Mesenchymal stem cell (in vitro differentiated cells and primary cell): Measurements from ENCODE around the gene MBNL1. TPM values are rescaled to one million over a fixed set of nuclear protein-coding genes. Genes with fewer than 3 reads are reported as not detected.
A peak's percentile ranks its signal among the peaks of the same experiment; 100 is the strongest.

ENCODE experiments used
- DNase-seq: peaks from one replicate; pipeline ENCODE4 v3.0.0-alpha.2; 2013
- H2AFZ ChIP-seq: one replicate; pipeline ENCODE4 v1.6.1; 2013; ENCODE audit warnings: low read depth, mild to moderate bottlenecking, control low read depth, inconsistent platforms, low read length, moderate library complexity
- H2AK5ac ChIP-seq: 2 replicates; pipeline ENCODE4 v1.6.1; 2013; ENCODE audit warnings: low read length, moderate library complexity, mild to moderate bottlenecking, inconsistent platforms; ENCODE audit not compliant: severe bottlenecking
- H2BK120ac ChIP-seq: one replicate; pipeline ENCODE4 v1.6.1; 2013; ENCODE audit warnings: low read depth, mild to moderate bottlenecking, inconsistent platforms, low read length, moderate library complexity
- H2BK12ac ChIP-seq, 2 experiments: one replicate each; pipeline ENCODE4 v1.6.1; 2013; ENCODE audit warnings: inconsistent platforms in 2 of 2, low read length in 2 of 2, mild to moderate bottlenecking in 2 of 2, moderate library complexity in 2 of 2, control low read depth in 1 of 2
- H2BK15ac ChIP-seq: one replicate; pipeline ENCODE4 v1.6.1; 2013; ENCODE audit warnings: mild to moderate bottlenecking, low read depth, inconsistent platforms; ENCODE audit not compliant: poor library complexity, severe bottlenecking
- H2BK5ac ChIP-seq: 2 replicates; pipeline ENCODE4 v1.6.1; 2013; ENCODE audit warnings: low read depth, mild to moderate bottlenecking, low read length, control low read depth, inconsistent platforms; ENCODE audit not compliant: poor library complexity, severe bottlenecking
- H3K14ac ChIP-seq, 2 experiments: one replicate each; pipeline ENCODE4 v1.6.1; 2013; ENCODE audit warnings: inconsistent platforms in 2 of 2, low read length in 2 of 2, control low read depth in 1 of 2, mild to moderate bottlenecking in 1 of 2, moderate library complexity in 1 of 2
- H3K18ac ChIP-seq, 2 experiments: one replicate each; pipeline ENCODE4 v1.6.1; 2013; ENCODE audit warnings: inconsistent platforms in 2 of 2, low read length in 2 of 2, control low read depth in 1 of 2, low read depth in 1 of 2, mild to moderate bottlenecking in 1 of 2
- H3K23ac ChIP-seq, 2 experiments: one replicate each; pipeline ENCODE4 v1.6.1; 2013; ENCODE audit warnings: inconsistent platforms in 2 of 2, low read length in 2 of 2, mild to moderate bottlenecking in 2 of 2, moderate library complexity in 2 of 2, control low read depth in 1 of 2
- H3K27ac ChIP-seq: 2 replicates; pipeline ENCODE4 v1.5.1; 2013; ENCODE audit warnings: mild to moderate bottlenecking, moderate library complexity, low read length, control low read depth, inconsistent platforms; ENCODE audit not compliant: poor library complexity, severe bottlenecking
- H3K27me3 ChIP-seq, 2 experiments: 2 replicates each; pipeline versions ENCODE4 v1.6.1 to v1.7.0; 2013; ENCODE audit warnings: low read length in 2 of 2, mild to moderate bottlenecking in 2 of 2, moderate library complexity in 2 of 2, control low read depth in 1 of 2, inconsistent platforms in 1 of 2; ENCODE audit not compliant: control insufficient read depth in 1 of 2, insufficient read depth in 1 of 2
- H3K36me3 ChIP-seq, 2 experiments: 2 replicates each; pipeline versions ENCODE4 v1.6.1 to v1.7.0; 2013; ENCODE audit warnings: low read length in 2 of 2, control low read depth in 1 of 2, inconsistent platforms in 1 of 2, low read depth in 1 of 2, mild to moderate bottlenecking in 1 of 2; ENCODE audit not compliant: insufficient read depth in 2 of 2, control insufficient read depth in 1 of 2
- H3K4ac ChIP-seq, 2 experiments: one replicate each; pipeline ENCODE4 v1.6.1; 2013; ENCODE audit warnings: inconsistent platforms in 2 of 2, low read length in 2 of 2, mild to moderate bottlenecking in 2 of 2, moderate library complexity in 2 of 2, control low read depth in 1 of 2, low read depth in 1 of 2
- H3K4me1 ChIP-seq: 2 replicates; pipeline ENCODE4 v1.6.1; 2013; ENCODE audit warnings: low read depth, low read length, control low read depth; ENCODE audit not compliant: control insufficient read depth, insufficient read depth
- H3K4me2 ChIP-seq: 2 replicates; pipeline ENCODE4 v1.6.1; 2013; ENCODE audit warnings: low read length, mild to moderate bottlenecking, inconsistent platforms; ENCODE audit not compliant: poor library complexity, severe bottlenecking
- H3K4me3 ChIP-seq, 2 experiments: 2 replicates each; pipeline versions ENCODE4 v1.5.1 to v1.7.0; 2013; ENCODE audit warnings: low read length in 2 of 2, mild to moderate bottlenecking in 2 of 2, control low read depth in 1 of 2, low read depth in 1 of 2; ENCODE audit not compliant: insufficient read depth in 1 of 2
- H3K79me1 ChIP-seq: replicated peaks from 2 replicates; pipeline ENCODE4 v1.6.1; 2013; ENCODE audit warnings: mild to moderate bottlenecking, control low read depth, low read length, inconsistent platforms; ENCODE audit not compliant: poor library complexity, severe bottlenecking
- H3K9ac ChIP-seq: 2 replicates; pipeline ENCODE4 v1.7.0; 2013; ENCODE audit warnings: mild to moderate bottlenecking, low read length, moderate library complexity
- H3K9me3 ChIP-seq: 2 replicates; pipeline ENCODE4 v1.7.0; 2013; ENCODE audit warnings: mild to moderate bottlenecking, low read length; ENCODE audit not compliant: control insufficient read depth
- H4K8ac ChIP-seq: one replicate; pipeline ENCODE4 v1.6.1; 2013; ENCODE audit warnings: inconsistent platforms, mild to moderate bottlenecking, low read length, moderate library complexity
- H4K91ac ChIP-seq: one replicate; pipeline ENCODE4 v1.6.1; 2013; ENCODE audit warnings: mild to moderate bottlenecking, low read length, inconsistent platforms
- WGBS: methylation state at CpG from one replicate; pipeline ENCODE4 v1.1.7; 2013; ENCODE audit warnings: mixed read lengths; 5-methylcytosine and 5-hydroxymethylcytosine counted together
- polyA plus RNA-seq, 2 experiments: library from polyadenylated mRNA; stranded (reverse); fragments of 200-250 nt; gene quantifications; one replicate each; pipeline ENCODE4 v1.2.3, GENCODE V29; 2013

MBNL1 gene, protein sequence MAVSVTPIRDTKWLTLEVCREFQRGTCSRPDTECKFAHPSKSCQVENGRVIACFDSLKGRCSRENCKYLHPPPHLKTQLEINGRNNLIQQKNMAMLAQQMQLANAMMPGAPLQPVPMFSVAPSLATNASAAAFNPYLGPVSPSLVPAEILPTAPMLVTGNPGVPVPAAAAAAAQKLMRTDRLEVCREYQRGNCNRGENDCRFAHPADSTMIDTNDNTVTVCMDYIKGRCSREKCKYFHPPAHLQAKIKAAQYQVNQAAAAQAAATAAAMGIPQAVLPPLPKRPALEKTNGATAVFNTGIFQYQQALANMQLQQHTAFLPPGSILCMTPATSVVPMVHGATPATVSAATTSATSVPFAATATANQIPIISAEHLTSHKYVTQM
- 85.7 TPM for polyA plus RNA-seq (2013, experiment 1 of 2)
- 85.2 TPM for polyA plus RNA-seq (2013, experiment 2 of 2)

DNA sequence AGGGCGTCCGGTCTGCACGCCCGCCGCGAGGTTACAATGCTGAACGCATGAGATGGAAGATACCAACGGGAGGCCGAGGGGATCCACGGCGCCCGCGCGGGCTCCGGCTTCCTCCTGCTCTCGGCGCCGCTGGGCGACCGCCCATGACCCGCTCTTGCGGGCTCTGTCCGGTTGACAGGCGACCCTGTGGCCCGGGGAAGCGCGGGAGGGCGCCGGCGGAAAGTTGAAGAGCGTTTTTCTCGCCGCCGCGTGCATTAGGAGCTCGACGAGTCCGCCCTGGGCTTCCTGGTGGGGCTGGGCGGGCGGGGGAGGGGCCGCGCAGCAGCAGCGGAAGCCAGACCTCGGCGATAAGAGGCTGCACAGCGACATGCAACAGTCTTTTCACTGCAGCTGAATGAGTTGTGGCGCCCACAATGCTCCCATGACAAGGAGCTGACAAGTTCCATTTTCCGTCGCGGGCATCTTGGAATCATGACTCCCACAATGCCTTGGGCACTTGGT lies at the start of gene MBNL1:
TSS of gene MBNL1 (plus strand) at position 375 of the 501 bp plus-strand sequence. CDS start 31,265 bp downstream, outside the sequence.
- peak within 1 kb of the TSS; percentile 78 to 90 for H3K4me3 ChIP-seq
- no peak within 1 kb of the TSS for H2BK15ac ChIP-seq
- peak within 1 kb of the TSS; percentile 96 for H3K27ac ChIP-seq
- peak within 1 kb of the TSS; percentile 98 for H2BK120ac ChIP-seq
- H3K18ac ChIP-seq: peak within 1 kb of the TSS; percentile 99 to 100
- peaks cover 4% of the 10 kb centered on the region for H3K79me1 ChIP-seq
- H3K9me3 ChIP-seq: no peaks in the 10 kb centered on the region
- H3K36me3 ChIP-seq: no peaks in the 10 kb centered on the region
- peak within 1 kb of the TSS; percentile 35 for H2AK5ac ChIP-seq
- no peaks in the 10 kb centered on the region for H3K27me3 ChIP-seq
- peak within 1 kb of the TSS; percentile 96 for H4K91ac ChIP-seq
- peak; percentile 90 for DNase-seq
- peak within 1 kb of the TSS; percentile 63 for H2BK5ac ChIP-seq
- H4K8ac ChIP-seq: peak within 1 kb of the TSS; percentile 90
- peaks cover 6% of the 10 kb centered on the region for H3K4me1 ChIP-seq
- peak within 1 kb of the TSS; percentile 97 for H3K9ac ChIP-seq
- H3K4ac ChIP-seq: peak within 1 kb of the TSS; percentile 94 to 98
- peak within 1 kb of the TSS; percentile 91 for H3K4me2 ChIP-seq
- peak within 1 kb of the TSS in 1 of 2 experiments; percentile 94 for H2BK12ac ChIP-seq
- H2AFZ ChIP-seq: peak within 1 kb of the TSS; percentile 91
- H3K14ac ChIP-seq: peak within 1 kb of the TSS in 1 of 2 experiments; percentile 100
- H3K23ac ChIP-seq: peak within 1 kb of the TSS in 1 of 2 experiments; percentile 99
- under 1% methylated on average over 50 of the region's 50 CpGs for WGBS

DNA sequence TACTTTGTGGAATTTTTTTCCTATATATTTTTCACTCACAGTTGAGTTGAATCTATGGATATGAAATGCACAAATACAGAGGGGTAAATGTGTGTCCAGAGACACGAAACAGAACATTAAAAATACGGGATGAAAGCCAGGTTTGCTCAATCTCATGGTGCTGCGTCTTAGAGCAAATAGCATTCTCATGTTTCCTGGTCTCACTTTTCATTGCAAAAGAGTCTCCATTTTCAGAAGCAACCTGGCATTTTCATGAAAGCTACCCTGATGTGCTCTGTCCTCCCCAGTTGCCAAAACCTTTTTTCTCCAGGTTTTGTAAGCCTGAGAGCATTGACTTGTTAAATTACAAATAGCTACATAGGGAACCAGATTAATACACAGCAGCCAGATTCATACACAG lies 49.5 kb upstream of the MBNL1 start:
- Histone ChIP-seq H3K79me1 (no peaks in the 10 kb centered on the region), H3K4me3 (no peak overlapping the region), H2BK120ac (no peak overlapping the region), H2AFZ (no peak overlapping the region), H3K23ac (no peak overlapping the region), H3K14ac (no peak overlapping the region), H4K91ac (no peak overlapping the region), H3K18ac (no peak overlapping the region), H3K27ac (no peak overlapping the region), H3K4ac (no peak overlapping the region), H2BK5ac (no peak overlapping the region), H3K9me3 (no peaks in the 10 kb centered on the region), H2AK5ac (no peak overlapping the region), H3K4me2 (no peak overlapping the region), H3K4me1 (no peaks in the 10 kb centered on the region), H3K9ac (no peak overlapping the region), H4K8ac (no peak overlapping the region), H2BK15ac (no peak overlapping the region), H3K27me3 (no peaks in the 10 kb centered on the region), H2BK12ac (no peak overlapping the region), H3K36me3 (no peaks in the 10 kb centered on the region)
- DNase-seq: no peak
- 93% methylated on average over 3 of the region's 3 CpGs for WGBS

DNA sequence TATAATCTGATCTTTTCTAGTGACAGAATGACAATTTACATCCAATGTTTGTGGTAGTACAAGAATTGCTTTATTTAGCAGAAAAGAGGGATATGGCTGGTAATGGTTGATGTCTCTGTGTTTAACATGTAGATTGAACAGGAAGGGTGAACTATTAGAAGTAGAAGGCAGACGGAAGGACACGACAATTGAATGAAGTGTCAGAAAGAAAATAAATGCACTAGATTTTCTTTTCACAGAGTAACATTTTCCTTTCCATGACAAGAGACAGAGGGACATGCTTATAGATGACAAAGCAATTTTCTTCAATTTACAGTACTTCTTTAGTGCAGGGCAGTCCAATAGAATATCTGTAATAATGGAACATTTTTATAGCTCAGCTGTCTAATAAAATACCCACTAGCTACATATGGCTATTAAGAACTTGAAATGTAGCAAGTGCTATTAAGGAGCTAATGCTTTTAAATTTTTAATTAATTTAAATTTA lies 48.9 kb upstream of the MBNL1 start:
- Histone ChIP-seq H2BK12ac (no peak overlapping the region), H3K36me3 (no peaks in the 10 kb centered on the region), H3K9ac (no peak overlapping the region), H3K14ac (no peak overlapping the region), H3K9me3 (no peaks in the 10 kb centered on the region), H3K4me1 (no peaks in the 10 kb centered on the region), H2AFZ (no peak overlapping the region), H3K4me2 (no peak overlapping the region), H3K23ac (no peak overlapping the region), H2BK15ac (no peak overlapping the region), H3K4ac (no peak overlapping the region), H3K79me1 (no peaks in the 10 kb centered on the region), H2AK5ac (no peak overlapping the region), H2BK5ac (no peak overlapping the region), H3K27ac (no peak overlapping the region), H4K8ac (no peak overlapping the region), H4K91ac (no peak overlapping the region), H2BK120ac (no peak overlapping the region), H3K4me3 (no peak overlapping the region), H3K27me3 (no peaks in the 10 kb centered on the region), H3K18ac (no peak overlapping the region)
- no peak for DNase-seq
- WGBS: no CpG with 5 or more reads among the region's 2 CpGs

DNA sequence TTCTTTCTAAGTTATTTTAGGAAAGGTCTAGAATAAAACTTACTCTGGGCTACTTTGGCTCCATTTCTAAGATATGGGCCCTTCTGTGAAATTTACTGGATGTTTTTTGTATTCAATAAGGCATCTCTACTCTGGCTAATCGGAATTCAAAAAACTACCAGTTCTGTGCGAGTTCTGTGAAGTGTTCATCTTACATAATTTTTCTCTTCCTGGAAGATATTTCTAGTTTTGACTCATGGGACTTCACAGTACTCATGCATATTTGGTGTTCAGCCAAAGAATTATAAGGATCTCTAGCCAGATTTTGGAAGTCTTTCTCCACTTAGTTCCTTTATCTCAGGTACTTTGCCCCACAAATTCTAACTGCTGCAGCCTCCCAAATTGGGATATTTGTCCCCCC lies 46.4 kb upstream of the MBNL1 start:
- no peak overlapping the region for H4K91ac ChIP-seq
- no peak overlapping the region for H3K4ac ChIP-seq
- H3K4me3 ChIP-seq: no peak overlapping the region
- no peak overlapping the region for H3K23ac ChIP-seq
- H3K18ac ChIP-seq: no peak overlapping the region
- no peak overlapping the region for H3K14ac ChIP-seq
- H3K4me1 ChIP-seq: no peaks in the 10 kb centered on the region
- H2BK15ac ChIP-seq: no peak overlapping the region
- H2AK5ac ChIP-seq: no peak overlapping the region
- no peaks in the 10 kb centered on the region for H3K27me3 ChIP-seq
- 100% methylated on average over 2 of the region's 2 CpGs for WGBS
- H3K27ac ChIP-seq: no peak overlapping the region
- no peak overlapping the region for H4K8ac ChIP-seq
- no peak overlapping the region for H3K4me2 ChIP-seq
- H3K79me1 ChIP-seq: no peaks in the 10 kb centered on the region
- no peaks in the 10 kb centered on the region for H3K36me3 ChIP-seq
- H2BK120ac ChIP-seq: no peak overlapping the region
- H3K9ac ChIP-seq: peak overlapping the region; percentile 48
- no peak overlapping the region for H2AFZ ChIP-seq
- H3K9me3 ChIP-seq: no peaks in the 10 kb centered on the region
- H2BK5ac ChIP-seq: no peak overlapping the region
- DNase-seq: no peak
- H2BK12ac ChIP-seq: no peak overlapping the region
